Middle frontal gyrus (tissue), 1 donor: Measurements from ENCODE around the gene ABCA7.

Source experiments
- DNase-seq: peaks from one replicate; pipeline ENCODE4 v3.0.0-alpha.2; 2015; ENCODE audit warnings: low spot score; ENCODE audit errors: extremely low spot score

Gene ABCA7

DNA sequence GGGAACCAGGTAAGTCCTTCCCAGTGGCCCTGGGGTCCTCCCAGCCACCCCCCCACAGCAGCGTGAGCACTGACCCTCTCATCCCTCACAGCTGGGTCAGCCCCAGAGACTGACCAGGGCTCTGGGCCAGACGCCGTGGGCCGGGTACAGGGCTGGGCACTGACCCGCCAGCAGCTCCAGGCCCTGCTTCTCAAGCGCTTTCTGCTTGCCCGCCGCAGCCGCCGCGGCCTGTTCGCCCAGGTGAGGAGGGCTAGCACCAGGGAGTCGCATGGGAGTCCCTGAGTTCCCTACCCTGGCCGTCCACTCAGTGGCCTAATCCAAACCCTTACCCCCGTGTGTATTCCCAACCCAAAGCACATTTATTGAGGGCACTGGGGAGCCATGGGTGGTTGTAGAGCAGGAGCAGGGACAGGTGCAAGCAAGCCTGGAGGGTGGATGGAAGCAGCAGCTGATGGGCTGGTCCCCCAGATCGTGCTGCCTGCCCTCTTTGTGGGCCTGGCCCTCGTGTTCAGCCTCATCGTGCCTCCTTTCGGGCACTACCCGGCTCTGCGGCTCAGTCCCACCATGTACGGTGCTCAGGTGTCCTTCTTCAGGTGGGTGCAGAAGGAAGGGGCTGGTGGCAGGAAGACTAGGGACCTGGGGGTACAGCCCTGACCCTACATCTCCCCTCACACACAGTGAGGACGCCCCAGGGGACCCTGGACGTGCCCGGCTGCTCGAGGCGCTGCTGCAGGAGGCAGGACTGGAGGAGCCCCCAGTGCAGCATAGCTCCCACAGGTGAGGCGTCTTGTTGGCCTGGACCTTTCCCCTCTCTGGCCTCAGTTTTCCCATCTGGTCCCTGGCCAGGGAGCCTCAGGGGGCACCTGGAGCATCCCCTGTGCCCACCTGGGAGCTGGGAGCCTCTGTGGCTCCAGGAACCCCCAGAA, 14.5 kb downstream of the ABCA7 start:
- no peak for DNase-seq

DNA sequence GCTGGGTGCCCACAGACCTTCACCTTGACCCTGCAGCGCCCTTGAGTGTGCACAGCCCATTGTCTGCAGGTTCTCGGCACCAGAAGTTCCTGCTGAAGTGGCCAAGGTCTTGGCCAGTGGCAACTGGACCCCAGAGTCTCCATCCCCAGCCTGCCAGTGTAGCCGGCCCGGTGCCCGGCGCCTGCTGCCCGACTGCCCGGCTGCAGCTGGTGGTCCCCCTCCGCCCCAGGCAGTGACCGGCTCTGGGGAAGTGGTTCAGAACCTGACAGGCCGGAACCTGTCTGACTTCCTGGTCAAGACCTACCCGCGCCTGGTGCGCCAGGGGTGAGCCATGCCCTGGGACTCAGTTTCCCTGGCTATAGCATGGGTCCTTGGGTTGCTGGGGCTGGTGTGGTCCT, 15.1 kb downstream of the ABCA7 start:
- no peak for DNase-seq

DNA sequence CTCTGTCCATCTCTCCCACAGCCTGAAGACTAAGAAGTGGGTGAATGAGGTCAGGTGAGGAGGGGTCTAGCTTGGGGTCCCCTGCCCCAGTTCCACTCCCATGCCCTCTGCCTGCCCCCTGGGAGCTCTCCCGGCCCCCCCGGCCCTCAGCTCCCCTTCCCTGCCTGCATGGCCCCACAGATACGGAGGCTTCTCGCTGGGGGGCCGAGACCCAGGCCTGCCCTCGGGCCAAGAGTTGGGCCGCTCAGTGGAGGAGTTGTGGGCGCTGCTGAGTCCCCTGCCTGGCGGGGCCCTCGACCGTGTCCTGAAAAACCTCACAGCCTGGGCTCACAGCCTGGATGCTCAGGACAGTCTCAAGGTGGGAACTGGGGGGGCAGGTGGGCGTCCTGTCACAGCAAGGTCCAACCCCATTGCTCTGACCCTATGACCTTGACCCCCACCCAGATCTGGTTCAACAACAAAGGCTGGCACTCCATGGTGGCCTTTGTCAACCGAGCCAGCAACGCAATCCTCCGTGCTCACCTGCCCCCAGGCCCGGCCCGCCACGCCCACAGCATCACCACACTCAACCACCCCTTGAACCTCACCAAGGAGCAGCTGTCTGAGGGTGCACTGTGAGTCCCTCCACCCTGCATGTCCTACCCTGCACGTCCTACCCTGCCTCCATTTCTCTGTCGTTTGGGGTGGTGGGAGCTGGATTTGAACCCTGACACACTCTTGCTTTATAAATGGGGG, 16.1 kb downstream of the ABCA7 start:
- DNase-seq: no peak

DNA sequence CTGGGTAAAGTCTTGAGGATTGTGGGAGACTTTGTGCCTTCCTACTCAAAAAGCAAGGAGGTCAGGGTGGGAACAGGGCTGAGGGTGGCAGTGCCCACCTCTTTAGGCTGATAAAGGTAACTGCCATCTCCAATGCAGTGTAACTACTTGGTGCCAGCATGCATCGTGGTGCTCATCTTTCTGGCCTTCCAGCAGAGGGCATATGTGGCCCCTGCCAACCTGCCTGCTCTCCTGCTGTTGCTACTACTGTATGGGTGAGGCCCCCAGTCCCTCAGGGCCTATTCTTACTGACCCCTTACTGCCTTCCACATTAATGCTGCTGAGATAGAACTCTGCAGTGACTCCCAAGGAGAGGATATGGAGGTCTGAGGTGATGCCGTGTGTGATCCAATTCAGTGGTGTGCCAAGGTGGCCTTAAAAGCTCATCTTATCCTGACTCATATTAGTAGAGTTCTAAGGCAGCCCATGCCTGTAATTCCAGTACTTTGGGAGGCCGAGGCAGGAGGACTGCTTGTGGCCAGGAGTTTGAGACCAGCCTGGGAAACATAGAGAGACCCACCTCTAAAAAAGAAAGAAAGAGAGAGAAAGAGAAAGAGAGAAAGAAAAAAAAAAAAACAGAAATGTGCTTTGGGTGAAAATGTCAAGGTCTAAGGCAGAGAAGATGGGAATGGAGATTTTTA, 17.4 kb downstream of the ABCA7 start:
- DNase-seq: no peak

GRCh38 chr19:1058112-1058511, 18.2 kb downstream of the ABCA7 start:
- no peak for DNase-seq

DNA sequence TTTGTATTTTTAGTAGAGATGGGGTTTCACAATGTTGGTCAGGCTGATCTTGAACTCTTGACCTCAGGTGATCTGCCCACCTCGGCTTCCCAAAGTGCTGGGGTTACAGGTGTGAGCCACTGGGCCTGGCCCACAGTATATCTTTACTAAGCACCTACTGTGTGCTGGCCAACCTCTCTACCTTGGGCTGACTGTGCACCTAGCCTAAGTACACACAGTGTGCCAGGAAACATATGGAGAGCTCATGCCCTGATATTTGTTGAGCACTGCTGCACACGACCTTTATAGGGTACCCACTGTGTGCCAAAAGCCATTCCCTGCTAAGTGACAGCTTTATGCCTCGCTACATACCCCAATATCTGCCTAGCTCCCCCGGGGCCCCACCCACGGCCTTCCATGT, 20.8 kb downstream of the ABCA7 start:
- no peak for DNase-seq

DNA sequence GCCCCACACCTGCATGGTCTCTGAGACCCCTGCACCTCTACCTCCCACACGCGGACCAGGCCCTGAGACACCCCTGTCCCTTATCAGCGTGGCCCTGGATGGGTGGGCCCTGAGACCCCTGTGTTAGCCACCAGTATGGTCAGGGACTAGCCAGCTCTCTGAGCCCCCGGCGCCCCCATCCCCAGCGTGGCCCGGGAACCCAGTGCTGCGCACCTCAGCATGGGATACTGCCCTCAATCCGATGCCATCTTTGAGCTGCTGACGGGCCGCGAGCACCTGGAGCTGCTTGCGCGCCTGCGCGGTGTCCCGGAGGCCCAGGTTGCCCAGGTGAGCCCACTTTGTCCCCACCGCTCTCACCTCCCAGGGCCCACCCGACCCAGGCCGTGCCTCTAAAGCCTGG, 22.1 kb downstream of the ABCA7 start:
- DNase-seq: no peak

GRCh38 chr19:1062387-1063029, 22.6 kb downstream of the ABCA7 start:
- DNase-seq: no peak

DNA sequence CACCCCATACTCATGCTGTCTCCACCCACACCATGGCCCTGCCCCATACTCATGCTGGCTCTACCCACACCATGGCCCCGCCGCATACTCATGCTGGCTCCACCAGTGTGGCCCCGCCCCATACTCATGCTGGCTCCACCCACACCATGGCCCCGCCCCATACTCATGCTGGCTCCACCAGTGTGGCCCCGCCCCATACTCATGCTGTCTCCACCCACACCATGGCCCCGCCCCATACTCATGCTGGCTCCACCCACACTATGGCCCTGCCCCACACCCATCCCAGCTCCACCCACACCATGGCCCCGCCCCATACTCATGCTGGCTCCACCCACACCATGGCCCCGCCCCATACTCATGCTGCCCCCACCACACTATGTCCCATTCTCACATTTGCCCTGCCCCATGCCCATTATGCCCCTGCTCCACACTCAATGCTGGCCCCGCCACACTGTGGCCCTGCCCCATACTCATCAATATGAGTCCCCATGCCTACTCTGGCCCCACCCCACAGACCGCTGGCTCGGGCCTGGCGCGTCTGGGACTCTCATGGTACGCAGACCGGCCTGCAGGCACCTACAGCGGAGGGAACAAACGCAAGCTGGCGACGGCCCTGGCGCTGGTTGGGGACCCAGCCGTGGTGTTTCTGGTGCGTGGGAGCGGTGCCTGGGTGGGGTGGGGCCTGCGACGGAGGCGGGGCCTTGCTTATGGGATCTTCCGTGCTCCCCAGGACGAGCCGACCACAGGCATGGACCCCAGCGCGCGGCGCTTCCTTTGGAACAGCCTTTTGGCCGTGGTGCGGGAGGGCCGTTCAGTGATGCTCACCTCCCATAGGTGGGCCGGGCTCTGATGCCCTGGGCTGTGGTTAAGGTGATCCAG, 23.4 kb downstream of the ABCA7 start:
- no peak for DNase-seq

GRCh38 chr19:1063909-1064660, 24.2 kb downstream of the ABCA7 start:
- no peak for DNase-seq

DNA sequence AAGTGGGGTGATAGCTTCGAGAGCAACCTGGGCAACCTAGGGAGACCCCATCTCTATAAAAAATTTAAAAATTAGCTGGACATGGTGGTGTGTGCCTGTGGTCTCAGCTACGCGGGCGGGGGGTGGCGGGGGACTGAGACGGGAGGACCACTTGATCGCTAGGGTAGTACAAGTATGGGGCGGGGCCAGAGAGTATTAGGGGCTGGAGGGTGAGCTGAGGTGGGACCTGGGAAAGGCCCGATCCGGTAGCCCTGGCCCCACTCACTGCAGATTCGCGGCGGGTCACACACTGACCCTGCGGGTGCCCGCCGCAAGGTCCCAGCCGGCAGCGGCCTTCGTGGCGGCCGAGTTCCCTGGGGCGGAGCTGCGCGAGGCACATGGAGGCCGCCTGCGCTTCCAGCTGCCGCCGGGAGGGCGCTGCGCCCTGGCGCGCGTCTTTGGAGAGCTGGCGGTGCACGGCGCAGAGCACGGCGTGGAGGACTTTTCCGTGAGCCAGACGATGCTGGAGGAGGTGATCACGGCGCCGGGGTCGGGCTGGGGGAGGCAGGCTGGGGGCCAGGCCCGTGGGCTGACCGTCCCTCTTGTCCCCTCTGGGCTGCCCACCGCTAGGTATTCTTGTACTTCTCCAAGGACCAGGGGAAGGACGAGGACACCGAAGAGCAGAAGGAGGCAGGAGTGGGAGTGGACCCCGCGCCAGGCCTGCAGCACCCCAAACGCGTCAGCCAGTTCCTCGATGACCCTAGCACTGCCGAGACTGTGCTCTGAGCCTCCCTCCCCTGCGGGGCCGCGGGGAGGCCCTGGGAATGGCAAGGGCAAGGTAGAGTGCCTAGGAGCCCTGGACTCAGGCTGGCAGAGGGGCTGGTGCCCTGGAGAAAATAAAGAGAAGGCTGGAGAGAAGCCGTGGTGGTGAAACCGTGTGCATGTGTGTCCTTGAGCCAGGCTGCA, 25.0 kb downstream of the ABCA7 start:
- no peak for DNase-seq

DNA sequence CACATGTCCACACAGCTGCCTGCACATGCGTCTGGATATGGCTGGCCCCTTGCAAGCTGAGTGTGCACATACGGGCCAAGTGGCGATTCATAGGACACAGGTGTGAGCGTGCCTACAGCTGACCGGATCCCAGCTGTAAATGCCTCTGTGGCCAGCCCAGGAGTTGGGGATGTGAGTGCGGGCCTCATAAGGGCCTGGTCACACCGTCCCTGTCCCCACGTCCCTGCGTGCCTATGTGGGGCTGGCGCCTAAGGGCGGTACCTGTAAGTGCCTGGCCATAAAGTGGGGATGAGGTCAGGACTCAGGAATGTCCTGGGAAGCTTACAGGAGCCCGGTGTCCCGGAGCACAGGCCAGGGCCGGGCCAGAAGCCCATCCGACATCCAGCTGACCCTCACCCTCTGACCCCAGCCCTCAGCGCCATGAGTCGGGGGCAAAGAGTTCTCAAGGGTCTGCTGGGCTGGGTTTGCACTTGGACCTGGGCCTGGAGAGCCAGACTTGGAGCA, 25.8 kb downstream of the ABCA7 start:
- no peak for DNase-seq

- DNase-seq: no peak
Observed at GRCh38 chr19:1066251-1066747, 26.4 kb downstream of the ABCA7 start.

GRCh38 chr19:1066748-1067340, 26.9 kb downstream of the ABCA7 start, which contains the start of gene ARHGAP45:
ARHGAP45 (plus strand) TSS chr19:1067167; CDS start chr19:1067406, 239 bp downstream.
- DNase-seq: no peak

DNA sequence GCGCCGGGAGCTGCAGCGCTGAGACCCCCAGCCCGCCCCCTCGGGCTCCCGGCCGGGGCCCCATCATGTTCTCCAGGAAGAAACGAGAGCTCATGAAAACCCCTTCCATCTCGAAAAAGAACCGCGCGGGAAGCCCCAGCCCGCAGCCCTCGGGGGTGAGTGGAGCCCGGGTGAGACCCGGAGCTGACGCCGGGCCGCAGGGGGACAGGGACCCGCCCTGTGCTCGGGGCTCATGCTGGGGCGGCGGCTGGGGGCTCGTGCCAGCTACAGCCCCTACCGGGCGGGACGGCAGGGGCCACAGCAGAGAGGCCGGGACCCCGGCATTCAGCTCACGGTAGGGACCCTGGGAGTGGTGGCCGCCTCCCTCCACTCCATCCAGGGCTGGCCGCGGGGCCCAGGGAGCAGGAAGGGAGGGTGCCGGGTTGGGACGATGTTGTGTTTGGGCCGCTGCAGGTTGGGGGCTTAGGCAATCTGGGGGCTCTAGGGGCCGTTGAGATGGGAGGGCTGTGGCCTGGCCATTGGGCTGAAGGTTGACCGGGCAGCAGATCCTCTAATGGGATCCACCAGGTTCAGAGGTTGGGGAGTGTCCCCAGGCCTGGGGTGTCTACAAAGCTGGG, 27.5 kb downstream of the ABCA7 start:
- no peak for DNase-seq

DNA sequence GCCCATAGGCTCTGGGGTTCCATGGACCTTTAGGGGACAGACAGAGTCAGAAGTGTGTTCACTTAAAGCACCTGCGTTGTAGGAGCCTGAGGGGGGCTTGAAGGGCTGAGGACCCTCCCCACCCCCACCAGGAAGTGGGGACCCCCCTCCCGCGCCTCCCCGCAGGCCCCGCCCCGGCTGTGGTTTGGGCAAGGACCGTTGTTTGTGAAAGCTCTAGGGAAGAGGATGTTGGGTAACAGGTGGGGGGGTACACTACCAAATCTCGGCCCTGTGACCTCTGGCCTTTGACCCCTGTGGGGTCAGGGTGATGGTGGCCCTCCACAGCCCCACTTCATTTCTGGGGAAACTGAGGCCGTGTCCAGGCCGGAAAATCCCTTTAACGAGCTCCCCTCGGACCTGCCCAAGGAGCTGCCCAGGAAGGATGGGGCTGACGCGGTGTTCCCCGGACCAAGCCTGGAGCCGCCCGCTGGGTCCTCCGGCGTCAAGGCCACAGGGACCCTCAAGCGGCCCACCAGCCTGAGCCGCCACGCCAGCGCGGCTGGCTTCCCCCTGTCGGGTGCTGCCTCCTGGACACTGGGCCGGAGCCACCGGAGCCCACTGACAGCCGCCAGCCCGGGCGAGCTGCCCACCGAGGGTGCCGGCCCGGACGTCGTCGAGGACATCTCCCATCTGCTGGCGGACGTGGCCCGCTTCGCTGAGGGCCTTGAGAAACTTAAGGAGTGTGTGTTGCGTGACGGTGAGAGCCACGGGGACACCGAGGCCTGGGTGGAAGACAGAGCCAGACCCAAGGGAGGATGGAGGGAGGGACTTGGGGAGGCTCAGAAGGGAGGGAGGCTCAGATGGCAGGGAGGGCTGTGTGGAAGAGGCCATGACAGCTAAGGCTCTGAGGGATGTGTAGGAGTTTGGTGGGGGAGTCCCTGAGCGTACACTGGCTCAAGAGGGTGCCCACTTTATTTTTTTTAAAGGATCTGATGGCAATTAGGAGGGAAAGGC, 28.4 kb downstream of the ABCA7 start:
- DNase-seq: no peak
